ENCODE data around the gene DOP1B. TPM values are rescaled to one million over a fixed set of nuclear protein-coding genes. Genes with fewer than 3 reads are reported as not detected.

Gene DOP1B
- total RNA-seq, 1 donor from 2014 or later: 37.6 TPM

DNA sequence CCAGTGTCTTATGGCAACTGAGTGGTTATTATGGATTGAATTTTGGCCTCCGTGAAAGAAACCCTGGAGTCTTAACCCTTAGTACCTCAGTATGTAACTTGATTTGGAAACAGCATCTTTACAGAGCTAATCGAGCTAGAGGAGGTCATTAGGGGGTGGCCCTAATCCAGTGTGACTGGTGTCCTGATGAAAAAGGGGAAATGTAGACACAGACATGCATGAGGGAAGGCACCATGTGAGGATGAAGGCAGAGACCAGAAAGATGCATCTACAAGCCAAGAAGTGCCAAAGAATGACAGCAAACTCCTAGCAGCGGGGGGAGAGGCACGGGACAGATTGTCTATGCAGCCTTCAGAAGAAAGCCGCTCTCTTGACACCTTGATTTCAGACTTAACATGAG, 14.7 kb downstream of the DOP1B start:
- no peak for DNase-seq (ENCODE audit: low read depth)
- TF ChIP-seq, protein P1, sequence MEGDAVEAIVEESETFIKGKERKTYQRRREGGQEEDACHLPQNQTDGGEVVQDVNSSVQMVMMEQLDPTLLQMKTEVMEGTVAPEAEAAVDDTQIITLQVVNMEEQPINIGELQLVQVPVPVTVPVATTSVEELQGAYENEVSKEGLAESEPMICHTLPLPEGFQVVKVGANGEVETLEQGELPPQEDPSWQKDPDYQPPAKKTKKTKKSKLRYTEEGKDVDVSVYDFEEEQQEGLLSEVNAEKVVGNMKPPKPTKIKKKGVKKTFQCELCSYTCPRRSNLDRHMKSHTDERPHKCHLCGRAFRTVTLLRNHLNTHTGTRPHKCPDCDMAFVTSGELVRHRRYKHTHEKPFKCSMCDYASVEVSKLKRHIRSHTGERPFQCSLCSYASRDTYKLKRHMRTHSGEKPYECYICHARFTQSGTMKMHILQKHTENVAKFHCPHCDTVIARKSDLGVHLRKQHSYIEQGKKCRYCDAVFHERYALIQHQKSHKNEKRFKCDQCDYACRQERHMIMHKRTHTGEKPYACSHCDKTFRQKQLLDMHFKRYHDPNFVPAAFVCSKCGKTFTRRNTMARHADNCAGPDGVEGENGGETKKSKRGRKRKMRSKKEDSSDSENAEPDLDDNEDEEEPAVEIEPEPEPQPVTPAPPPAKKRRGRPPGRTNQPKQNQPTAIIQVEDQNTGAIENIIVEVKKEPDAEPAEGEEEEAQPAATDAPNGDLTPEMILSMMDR (conservative IDR thresholded peaks at IDR 0.05; ENCODE audit: low read depth, low read length): no peak
- H3K4me3 ChIP-seq (ENCODE audit: low read depth, low read length): no peak overlapping the region

DNA sequence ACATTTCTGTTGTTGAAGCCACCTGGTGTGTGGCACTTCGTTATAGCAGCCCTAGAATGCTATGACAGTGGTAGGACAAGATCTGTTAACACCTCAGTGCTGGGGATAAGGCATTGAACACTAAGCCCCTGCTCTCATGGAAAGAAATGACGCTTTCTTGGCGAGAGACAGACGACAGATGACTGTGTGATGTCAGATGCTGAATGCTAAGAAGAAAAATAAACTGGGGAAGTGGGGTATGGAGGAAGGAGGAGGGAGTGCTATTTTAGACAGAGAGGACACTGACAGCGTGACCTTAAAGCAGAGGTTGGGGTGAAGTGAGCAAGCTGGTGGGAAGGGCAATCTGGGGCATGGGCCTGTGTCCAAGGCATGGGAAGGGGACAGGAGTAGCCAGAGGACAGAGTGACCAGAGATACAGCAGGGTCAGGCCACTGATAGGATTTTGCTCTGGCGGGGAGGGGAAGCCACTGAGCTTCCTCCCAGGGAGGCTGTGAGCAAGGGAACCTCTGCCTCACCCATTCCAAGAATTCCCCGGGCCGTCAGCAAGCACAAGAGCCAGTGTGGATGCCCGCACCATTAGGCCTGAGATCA, 15.2 kb downstream of the DOP1B start:
- no peak for DNase-seq (ENCODE audit: low read depth)
- no peak overlapping the region for H3K4me3 ChIP-seq (ENCODE audit: low read depth, low read length)
- TF ChIP-seq, protein P1 (conservative IDR thresholded peaks at IDR 0.05; ENCODE audit: low read depth, low read length): no peak

DNA sequence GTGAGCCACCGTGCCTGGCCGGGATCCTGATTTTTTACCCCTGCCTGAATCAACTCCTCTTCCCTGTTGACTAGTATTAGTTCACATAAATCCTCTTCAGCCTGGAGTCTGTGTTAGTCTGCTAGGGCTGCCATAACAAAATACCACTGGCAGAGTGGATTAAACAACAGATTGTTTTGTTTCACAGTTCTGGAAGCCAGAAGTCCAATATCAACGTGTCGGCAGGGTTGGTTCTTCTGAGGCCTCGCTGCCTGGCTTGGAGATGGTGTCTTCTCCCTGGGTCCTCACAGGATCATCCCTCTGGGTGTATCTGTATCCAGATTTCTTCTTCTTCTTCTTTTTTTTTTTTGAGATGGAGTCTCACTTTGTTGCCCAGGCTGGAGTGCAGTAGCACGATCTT, 18.2 kb downstream of the DOP1B start:
- H3K4me3 ChIP-seq (ENCODE audit: low read depth, low read length): no peak overlapping the region
- no peak for DNase-seq (ENCODE audit: low read depth)
- TF ChIP-seq, protein P1 (conservative IDR thresholded peaks at IDR 0.05; ENCODE audit: low read depth, low read length): no peak

DNA sequence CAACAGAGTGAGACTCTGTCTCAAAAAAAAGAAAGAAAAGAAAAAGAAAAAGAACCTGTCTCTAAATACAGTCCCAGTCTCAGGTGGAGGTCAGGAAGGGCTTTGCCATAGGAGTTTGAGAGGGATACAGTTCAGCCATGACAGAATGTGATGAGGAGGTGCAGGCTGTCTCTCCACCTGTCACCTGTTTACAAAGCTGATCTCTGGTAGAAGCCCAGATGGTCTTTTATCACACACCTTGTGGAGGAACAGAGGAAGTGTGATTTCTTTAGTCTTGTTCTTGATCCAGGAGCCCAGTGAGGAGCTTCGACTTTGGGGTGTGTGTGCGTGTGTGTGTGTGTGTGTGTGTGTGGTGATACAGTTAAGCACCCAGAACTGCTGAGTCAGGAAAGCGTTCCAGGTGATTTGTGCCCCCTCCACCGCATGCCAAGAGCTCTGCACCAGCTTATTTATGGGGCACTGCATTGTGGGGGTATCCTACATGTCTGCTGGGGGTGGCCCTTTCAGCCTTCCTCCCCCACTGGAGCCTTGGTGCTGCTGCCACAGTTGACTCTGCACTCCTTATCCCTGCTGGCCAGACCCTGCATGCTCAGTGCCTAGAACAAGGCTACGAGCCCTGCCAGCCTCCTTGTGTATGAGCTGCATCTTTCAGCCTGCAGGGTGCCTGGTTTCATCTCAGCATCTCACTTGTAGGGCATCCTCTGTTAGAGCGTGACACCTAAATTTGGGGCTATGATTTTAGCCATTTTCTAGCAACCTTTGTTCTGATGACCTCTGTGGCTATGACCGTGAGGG, 19.3 kb downstream of the DOP1B start:
- TF ChIP-seq, protein P1 (conservative IDR thresholded peaks at IDR 0.05; ENCODE audit: low read depth, low read length): no peak
- no peak for DNase-seq (ENCODE audit: low read depth)
- no peak overlapping the region for H3K4me3 ChIP-seq (ENCODE audit: low read depth, low read length)

DNA sequence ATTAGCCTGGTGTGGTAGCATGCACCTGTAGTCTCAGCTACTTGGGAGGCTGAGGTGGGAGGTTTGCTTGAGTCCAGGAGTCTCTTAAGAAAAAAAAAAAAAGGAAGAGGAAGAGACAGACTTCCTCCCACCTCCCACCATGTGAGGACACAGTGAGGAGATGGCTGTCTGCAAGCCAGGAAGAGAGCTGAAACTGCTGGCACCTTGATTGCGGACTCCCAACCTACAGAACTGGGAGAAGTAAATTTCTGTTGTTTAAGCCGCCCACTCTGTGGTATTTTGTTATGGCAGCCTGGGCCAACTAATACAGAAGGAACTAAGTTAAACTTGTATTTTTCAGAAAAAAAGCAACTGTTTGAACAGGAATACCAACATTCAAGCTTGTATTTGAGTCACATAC, 21.7 kb downstream of the DOP1B start:
- TF ChIP-seq, protein P1 (conservative IDR thresholded peaks at IDR 0.05; ENCODE audit: low read depth, low read length): no peak
- no peak for DNase-seq (ENCODE audit: low read depth)
- H3K4me3 ChIP-seq (ENCODE audit: low read depth, low read length): no peak overlapping the region

DNA sequence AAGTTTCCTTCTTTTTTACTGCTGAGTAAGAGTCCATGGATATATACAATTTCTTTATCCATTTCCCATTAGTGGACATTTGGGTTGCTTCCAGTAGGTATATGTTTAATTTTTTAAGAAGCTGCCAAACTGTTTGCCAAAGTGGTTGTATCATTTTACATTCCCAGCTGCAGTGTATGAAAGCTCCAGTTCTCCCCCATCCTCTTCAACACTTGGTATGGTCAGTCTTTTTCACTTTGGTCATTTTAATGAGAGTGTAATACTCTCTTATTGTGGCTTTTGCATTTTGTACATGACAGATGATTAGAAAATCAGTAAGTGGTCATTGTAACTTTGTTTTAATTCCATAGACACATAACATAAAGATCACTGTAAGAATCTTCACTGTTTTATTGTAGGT, 22.5 kb downstream of the DOP1B start:
- no peak overlapping the region for H3K4me3 ChIP-seq (ENCODE audit: low read depth, low read length)
- TF ChIP-seq, protein P1 (conservative IDR thresholded peaks at IDR 0.05; ENCODE audit: low read depth, low read length): no peak
- no peak for DNase-seq (ENCODE audit: low read depth)

DNA sequence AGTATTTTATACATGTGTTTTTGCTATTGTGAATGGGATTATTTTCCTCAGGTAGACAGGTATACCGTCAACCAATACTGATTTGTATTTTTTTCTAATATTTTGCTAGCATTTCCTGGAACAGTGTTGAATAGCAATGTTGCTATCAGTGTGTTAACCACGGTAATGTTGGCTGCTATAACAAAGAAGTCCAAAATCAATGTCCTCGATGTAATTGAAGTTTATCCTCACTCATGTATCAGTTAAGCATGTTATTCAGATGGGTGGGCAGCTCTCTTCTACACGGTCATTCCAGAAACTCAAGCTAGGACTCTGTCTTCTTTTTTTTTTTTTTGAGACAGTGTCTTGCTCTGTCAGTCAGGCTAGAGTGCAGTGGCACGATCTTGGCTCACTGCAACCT, 24.3 kb downstream of the DOP1B start:
- TF ChIP-seq, protein P1 (conservative IDR thresholded peaks at IDR 0.05; ENCODE audit: low read depth, low read length): no peak
- no peak for DNase-seq (ENCODE audit: low read depth)
- no peak overlapping the region for H3K4me3 ChIP-seq (ENCODE audit: low read depth, low read length)

Data from epithelial cell of proximal tubule (primary cell).